Progenitor cell of endocrine pancreas (in vitro differentiated cells): ENCODE data around the gene PDHB. TPM values are rescaled to one million over a fixed set of nuclear protein-coding genes. Genes with fewer than 3 reads are reported as not detected.

ENCODE experiments used
- DNase-seq: peaks from one replicate; pipeline ENCODE4 v3.0.0; 2021; ENCODE audit warnings: low spot score; ENCODE audit not compliant: unreplicated experiment
- H3K27ac Mint-ChIP-seq: 2 replicates; pipeline ENCODE4 v1.8.0; 2021; ENCODE audit warnings: mild to moderate bottlenecking, moderate library complexity, mixed read lengths
- H3K27me3 Mint-ChIP-seq: 2 replicates; pipeline ENCODE4 v1.8.0; 2021; ENCODE audit warnings: mixed read lengths
- H3K36me3 Mint-ChIP-seq: 2 replicates; pipeline ENCODE4 v1.8.0; 2022; ENCODE audit warnings: mixed read lengths; ENCODE audit not compliant: insufficient read depth
- H3K4me1 Mint-ChIP-seq: 2 replicates; pipeline ENCODE4 v1.8.0; 2021; ENCODE audit warnings: low read depth, mixed read lengths
- H3K4me3 Mint-ChIP-seq: 2 replicates; pipeline ENCODE4 v1.8.0; 2021; ENCODE audit warnings: low read depth, mild to moderate bottlenecking, moderate library complexity, mixed read lengths
- H3K9me3 Mint-ChIP-seq: 2 replicates; pipeline ENCODE4 v1.8.0; 2021; ENCODE audit warnings: low read depth, mixed read lengths
- CTCF ChIP-seq: fragments of 200-600 bp; sonication (generic); IDR thresholded peaks from one replicate; pipeline ENCODE4 v1.5.0; 2021; ENCODE audit warnings: antibody characterized with exemption, mild to moderate bottlenecking; ENCODE audit not compliant: unreplicated experiment
- total RNA-seq: library from RNA; stranded (reverse); gene quantifications from 2 replicates; pipeline ENCODE4 v1.2.1, GENCODE V29; 2021

Gene PDHB
- total RNA-seq, 1 donor from 2014 or later: 76.4 TPM

DNA sequence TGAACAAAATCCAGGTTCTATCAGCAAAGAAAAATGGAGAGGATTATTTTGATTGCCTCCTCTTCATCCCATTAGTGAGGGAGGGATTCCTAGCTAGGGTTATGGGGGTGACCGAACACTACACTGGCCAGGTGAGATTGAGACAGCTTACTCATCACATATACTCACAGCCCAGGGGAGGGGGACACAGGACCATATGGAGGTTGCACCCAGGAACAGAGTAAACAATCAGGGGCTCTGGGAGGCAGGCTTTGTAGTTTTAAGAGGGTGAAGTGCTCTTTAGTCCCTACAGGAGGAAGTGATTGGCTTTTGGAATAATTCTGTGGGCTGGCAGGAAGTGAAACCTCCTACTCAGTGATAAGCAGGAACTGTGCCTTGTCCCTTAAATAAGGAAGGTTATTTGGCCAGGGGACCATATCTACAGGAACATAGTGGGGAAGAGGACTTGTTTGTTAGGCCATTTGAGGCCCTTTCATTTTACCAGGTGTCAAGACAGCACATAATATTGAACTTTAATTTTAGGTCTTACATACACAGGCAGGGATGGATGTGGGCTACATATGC, 40.8 kb upstream of the PDHB start:
- DNase-seq: no peak
- Mint-ChIP-seq H3K27me3 (no peaks in the 10 kb centered on the region), H3K36me3 (peaks cover 1% of the 10 kb centered on the region), H3K4me3 (no peak overlapping the region), H3K27ac (peak overlapping the region; percentile 8), H3K4me1 (peaks cover 20% of the 10 kb centered on the region), H3K9me3 (peaks cover 6% of the 10 kb centered on the region)
- no peak for TF ChIP-seq CTCF

DNA sequence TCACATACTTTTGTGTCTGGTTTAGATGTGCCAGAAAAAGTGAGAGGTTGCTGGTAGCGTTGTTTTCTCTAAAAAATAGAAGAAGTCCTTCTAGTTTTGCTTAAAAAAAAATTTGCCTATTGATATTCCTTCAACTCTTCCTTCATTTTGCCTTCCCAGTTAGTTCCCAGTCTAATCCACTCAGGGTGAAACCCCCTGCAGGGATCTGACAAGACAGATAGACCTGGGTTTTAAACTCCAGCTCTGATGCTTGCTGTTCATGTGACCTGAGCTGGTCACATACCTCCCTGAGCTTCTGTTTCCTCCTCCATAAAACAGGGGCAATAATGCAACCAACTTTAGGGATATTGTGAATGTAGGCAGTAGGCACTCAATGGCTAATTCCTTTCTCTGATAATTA, 39.6 kb upstream of the PDHB start:
- Mint-ChIP-seq H3K27me3 (no peaks in the 10 kb centered on the region), H3K4me1 (peaks cover 20% of the 10 kb centered on the region), H3K9me3 (no peaks in the 10 kb centered on the region), H3K36me3 (no peaks in the 10 kb centered on the region), H3K27ac (peak overlapping the region; percentile 39), H3K4me3 (no peak overlapping the region)
- TF ChIP-seq CTCF: no peak
- DNase-seq: no peak

DNA sequence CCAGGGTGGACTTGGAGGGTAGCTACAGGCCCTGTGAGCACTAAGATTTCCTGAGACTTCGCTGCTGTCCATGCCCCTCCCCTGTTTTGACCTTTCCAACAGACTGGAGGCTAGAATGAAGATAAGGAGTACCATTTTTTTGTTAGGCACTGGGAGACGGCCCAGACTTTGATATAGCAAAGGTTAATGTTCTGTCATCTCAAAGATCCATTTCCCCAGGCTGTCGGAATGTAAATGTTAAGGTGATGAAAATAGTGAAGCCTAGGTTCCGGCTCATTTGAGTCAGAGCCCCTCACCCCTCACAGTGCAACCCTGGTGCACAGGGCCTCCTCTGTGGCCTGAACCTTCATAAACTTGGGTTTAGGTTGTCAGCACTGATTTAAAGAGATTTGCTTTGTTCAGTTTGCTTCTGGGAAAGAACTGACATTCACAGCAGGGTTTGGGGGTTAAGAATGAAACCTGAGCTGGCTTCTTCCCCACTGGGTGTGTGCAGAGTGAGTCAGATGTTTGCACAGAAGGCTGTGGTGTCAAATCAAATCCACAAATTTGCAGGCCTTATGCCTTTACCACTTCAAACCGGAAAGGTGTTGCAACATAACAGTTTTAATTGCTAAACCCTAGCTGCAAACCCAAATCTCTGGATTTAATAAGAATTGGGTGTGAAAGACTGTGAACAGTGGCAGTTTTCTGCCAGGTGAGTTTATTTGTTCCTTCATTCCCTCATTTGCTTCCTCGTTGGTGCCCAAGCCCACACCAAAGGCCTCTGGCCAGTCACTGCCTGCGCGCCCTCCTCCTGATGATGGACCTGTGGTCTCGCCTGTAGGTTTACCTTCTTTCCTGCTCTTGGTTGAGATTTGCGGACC, 37.6 kb upstream of the PDHB start:
- no peaks in the 10 kb centered on the region for H3K27me3 Mint-ChIP-seq
- H3K4me1 Mint-ChIP-seq: peaks cover 20% of the 10 kb centered on the region
- H3K27ac Mint-ChIP-seq: peak overlapping the region; percentile 94
- no peaks in the 10 kb centered on the region for H3K36me3 Mint-ChIP-seq
- peak overlapping the region; percentile 5 for H3K4me3 Mint-ChIP-seq
- DNase-seq: no peak
- H3K9me3 Mint-ChIP-seq: no peaks in the 10 kb centered on the region
- no peak for TF ChIP-seq CTCF

- DNase-seq: no peak
Measured at GRCh38 chr3:58470363-58471024, 36.9 kb upstream of the PDHB start.

More at GRCh38 chr3:58470363-58471024, 36.9 kb upstream of the PDHB start:
- Mint-ChIP-seq H3K27me3 (no peaks in the 10 kb centered on the region), H3K9me3 (no peaks in the 10 kb centered on the region), H3K36me3 (no peaks in the 10 kb centered on the region), H3K4me1 (peaks cover 20% of the 10 kb centered on the region), H3K27ac (peak overlapping the region; percentile 94), H3K4me3 (no peak overlapping the region)
- TF ChIP-seq CTCF: no peak
